Astrocyte (in vitro differentiated cells and primary cell): ENCODE results near the gene CAPRIN1. TPM values are rescaled to one million over a fixed set of nuclear protein-coding genes. Genes with fewer than 3 reads are reported as not detected.

Experiments used
- DNase-seq: peaks from one replicate; pipeline ENCODE4 v3.0.0-alpha.2; 2010; ENCODE audit warnings: low read depth
- FAIRE-seq: peaks from 2 replicates; lab custom pipeline; 2011; peaks lifted over from hg19 to GRCh38; lab: Jason Lieb, UNC
- H2AFZ ChIP-seq: 2 replicates; pipeline ENCODE4 v1.6.0; 2012; ENCODE audit warnings: low read depth, low read length, inconsistent platforms
- H3K27ac ChIP-seq: 2 replicates; pipeline ENCODE4 v1.5.1; 2011; ENCODE audit warnings: low read depth, low read length, inconsistent platforms
- H3K27me3 ChIP-seq: 2 replicates; pipeline ENCODE4 v1.6.0; 2011; ENCODE audit warnings: low read length, inconsistent platforms; ENCODE audit not compliant: insufficient read depth
- H3K36me3 ChIP-seq: 2 replicates; pipeline ENCODE4 v1.5.1; 2011; ENCODE audit warnings: low read length, inconsistent platforms; ENCODE audit not compliant: insufficient read depth
- H3K4me1 ChIP-seq: 2 replicates; pipeline ENCODE4 v1.5.1; 2011; ENCODE audit warnings: low read length, inconsistent platforms; ENCODE audit not compliant: insufficient read depth
- H3K4me2 ChIP-seq: 2 replicates; pipeline ENCODE4 v1.6.0; 2012; ENCODE audit warnings: low read length, inconsistent platforms
- H3K4me3 ChIP-seq: 2 replicates; pipeline ENCODE4 v1.5.1; 2011; ENCODE audit warnings: low read depth, mild to moderate bottlenecking, low read length, inconsistent platforms; ENCODE audit not compliant: insufficient read depth
- H3K79me2 ChIP-seq: 2 replicates; pipeline ENCODE4 v1.6.0; 2012; ENCODE audit warnings: mild to moderate bottlenecking, low read length, inconsistent platforms; ENCODE audit not compliant: insufficient read depth
- H3K9ac ChIP-seq: 2 replicates; pipeline ENCODE4 v1.6.0; 2012; ENCODE audit warnings: mild to moderate bottlenecking, low read length, inconsistent platforms
- H3K9me3 ChIP-seq: 2 replicates; pipeline ENCODE4 v1.5.1; 2012; ENCODE audit warnings: low read depth, mild to moderate bottlenecking, low read length, inconsistent platforms; ENCODE audit not compliant: insufficient read depth
- H4K20me1 ChIP-seq: 2 replicates; pipeline ENCODE4 v1.6.0; 2012; ENCODE audit warnings: low read length, inconsistent platforms; ENCODE audit not compliant: insufficient read depth
- H3K27ac Mint-ChIP-seq: one replicate; pipeline ENCODE4 v1.8.0; 2021; ENCODE audit warnings: mild to moderate bottlenecking, mixed read lengths; ENCODE audit not compliant: unreplicated experiment
- H3K27me3 Mint-ChIP-seq: one replicate; pipeline ENCODE4 v1.8.0; 2021; ENCODE audit warnings: low read depth, mixed read lengths; ENCODE audit not compliant: unreplicated experiment
- H3K36me3 Mint-ChIP-seq: one replicate; pipeline ENCODE4 v1.8.0; 2021; ENCODE audit warnings: low read depth, mixed read lengths; ENCODE audit not compliant: unreplicated experiment
- H3K4me1 Mint-ChIP-seq: one replicate; pipeline ENCODE4 v1.8.0; 2021; ENCODE audit warnings: low read depth, mixed read lengths; ENCODE audit not compliant: unreplicated experiment
- H3K4me3 Mint-ChIP-seq: one replicate; pipeline ENCODE4 v1.8.0; 2021; ENCODE audit warnings: mild to moderate bottlenecking, moderate library complexity, mixed read lengths; ENCODE audit not compliant: unreplicated experiment
- H3K9me3 Mint-ChIP-seq: one replicate; pipeline ENCODE4 v1.8.0; 2021; ENCODE audit warnings: mild to moderate bottlenecking, mixed read lengths; ENCODE audit not compliant: unreplicated experiment
- EZH2 ChIP-seq: IDR thresholded peaks from 2 replicates; pipeline ENCODE4 v1.6.1; 2012; ENCODE audit warnings: mild to moderate bottlenecking, low read length, inconsistent platforms; ENCODE audit not compliant: insufficient read depth
- total RNA-seq: library from RNA; stranded (reverse); gene quantifications from 2 replicates; pipeline ENCODE4 v1.2.1, GENCODE V29; 2021
- TF ChIP-seq, protein P1 (sequence below): IDR thresholded peaks from 2 replicates; pipeline ENCODE4 v1.5.1; 2011; ENCODE audit warnings: low read depth, mild to moderate bottlenecking, inconsistent platforms, low read length, moderate library complexity; ENCODE audit not compliant: insufficient read depth

Gene CAPRIN1
- total RNA-seq, 1 donor from 2014 or later, result 309 TPM

DNA sequence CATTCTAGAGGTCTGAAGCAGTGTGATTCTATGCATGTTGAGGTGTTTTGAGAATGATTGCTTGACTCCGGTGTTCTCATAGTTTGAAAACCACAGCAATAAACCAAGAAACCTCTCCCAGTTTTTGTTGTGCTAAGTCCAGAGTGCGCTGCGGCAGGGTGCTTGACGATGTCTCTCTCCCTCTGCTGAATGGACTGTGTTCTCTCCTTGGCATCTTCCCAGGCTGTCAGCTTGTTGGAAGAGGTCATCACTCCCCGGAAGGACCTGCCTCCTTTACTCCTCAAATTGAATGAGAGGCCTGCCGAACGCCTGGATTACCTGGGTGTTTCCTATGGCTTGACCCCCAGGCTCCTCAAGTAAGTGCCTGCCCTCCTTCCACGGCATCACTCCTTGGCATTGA lies 84.9 kb downstream of the CAPRIN1 start:
- H3K36me3 Mint-ChIP-seq, result peaks cover 36% of the 10 kb centered on the region
- DNase-seq (peak; percentile 15), FAIRE-seq (no peak)
- peaks cover 70% of the 10 kb centered on the region for H3K36me3 ChIP-seq
- H3K9me3 Mint-ChIP-seq, result no peaks in the 10 kb centered on the region
- no peak overlapping the region for H3K27ac ChIP-seq
- no peak overlapping the region for H3K9ac ChIP-seq
- TF ChIP-seq, protein P1, sequence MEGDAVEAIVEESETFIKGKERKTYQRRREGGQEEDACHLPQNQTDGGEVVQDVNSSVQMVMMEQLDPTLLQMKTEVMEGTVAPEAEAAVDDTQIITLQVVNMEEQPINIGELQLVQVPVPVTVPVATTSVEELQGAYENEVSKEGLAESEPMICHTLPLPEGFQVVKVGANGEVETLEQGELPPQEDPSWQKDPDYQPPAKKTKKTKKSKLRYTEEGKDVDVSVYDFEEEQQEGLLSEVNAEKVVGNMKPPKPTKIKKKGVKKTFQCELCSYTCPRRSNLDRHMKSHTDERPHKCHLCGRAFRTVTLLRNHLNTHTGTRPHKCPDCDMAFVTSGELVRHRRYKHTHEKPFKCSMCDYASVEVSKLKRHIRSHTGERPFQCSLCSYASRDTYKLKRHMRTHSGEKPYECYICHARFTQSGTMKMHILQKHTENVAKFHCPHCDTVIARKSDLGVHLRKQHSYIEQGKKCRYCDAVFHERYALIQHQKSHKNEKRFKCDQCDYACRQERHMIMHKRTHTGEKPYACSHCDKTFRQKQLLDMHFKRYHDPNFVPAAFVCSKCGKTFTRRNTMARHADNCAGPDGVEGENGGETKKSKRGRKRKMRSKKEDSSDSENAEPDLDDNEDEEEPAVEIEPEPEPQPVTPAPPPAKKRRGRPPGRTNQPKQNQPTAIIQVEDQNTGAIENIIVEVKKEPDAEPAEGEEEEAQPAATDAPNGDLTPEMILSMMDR, result no peak
- TF ChIP-seq EZH2, result no peak
- H3K27ac Mint-ChIP-seq, result no peak overlapping the region
- no peak overlapping the region for H3K4me3 Mint-ChIP-seq
- no peaks in the 10 kb centered on the region for H3K79me2 ChIP-seq
- no peaks in the 10 kb centered on the region for H3K27me3 ChIP-seq
- peaks cover 30% of the 10 kb centered on the region for H4K20me1 ChIP-seq
- no peak overlapping the region for H3K4me3 ChIP-seq
- no peak overlapping the region for H3K4me2 ChIP-seq
- H3K4me1 ChIP-seq, result no peaks in the 10 kb centered on the region
- no peaks in the 10 kb centered on the region for H3K27me3 Mint-ChIP-seq
- no peaks in the 10 kb centered on the region for H3K9me3 ChIP-seq
- no peak overlapping the region for H2AFZ ChIP-seq
- no peaks in the 10 kb centered on the region for H3K4me1 Mint-ChIP-seq

DNA sequence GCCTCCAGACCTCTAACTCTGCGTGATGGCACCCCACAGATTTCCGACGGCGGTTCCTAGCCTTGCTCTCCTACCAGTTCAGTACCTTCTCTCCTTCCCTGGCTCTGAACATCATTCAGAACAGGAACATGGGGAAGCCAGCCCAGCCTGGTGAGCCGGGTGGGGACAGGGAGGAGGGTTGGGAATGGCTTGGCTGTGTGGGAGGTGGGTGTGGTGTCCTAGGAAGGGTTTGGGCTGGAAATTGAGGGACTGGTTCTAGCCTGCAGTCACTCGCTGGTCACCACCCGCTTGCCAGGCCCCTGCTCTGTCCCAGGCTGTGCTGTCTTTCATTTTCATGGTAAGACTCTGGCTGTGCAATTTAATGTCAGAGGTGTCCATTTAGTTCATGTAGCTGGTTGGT lies 87.8 kb downstream of the CAPRIN1 start:
- peaks cover 25% of the 10 kb centered on the region for H4K20me1 ChIP-seq
- no peaks in the 10 kb centered on the region for H3K9me3 Mint-ChIP-seq
- peaks cover 39% of the 10 kb centered on the region for H3K36me3 Mint-ChIP-seq
- no peaks in the 10 kb centered on the region for H3K9me3 ChIP-seq
- no peak overlapping the region for H3K9ac ChIP-seq
- no peak overlapping the region for H3K4me2 ChIP-seq
- H3K27me3 ChIP-seq, result no peaks in the 10 kb centered on the region
- no peaks in the 10 kb centered on the region for H3K79me2 ChIP-seq
- DNase-seq (no peak), FAIRE-seq (no peak)
- H3K4me3 ChIP-seq, result no peak overlapping the region
- no peak overlapping the region for H3K27ac Mint-ChIP-seq
- no peak for TF ChIP-seq EZH2
- TF ChIP-seq, protein P1, result no peak
- peaks cover 2% of the 10 kb centered on the region for H3K4me1 Mint-ChIP-seq
- no peak overlapping the region for H3K4me3 Mint-ChIP-seq
- no peaks in the 10 kb centered on the region for H3K4me1 ChIP-seq
- no peak overlapping the region for H3K27ac ChIP-seq
- no peaks in the 10 kb centered on the region for H3K27me3 Mint-ChIP-seq
- H2AFZ ChIP-seq, result no peak overlapping the region
- peaks cover 74% of the 10 kb centered on the region for H3K36me3 ChIP-seq

DNA sequence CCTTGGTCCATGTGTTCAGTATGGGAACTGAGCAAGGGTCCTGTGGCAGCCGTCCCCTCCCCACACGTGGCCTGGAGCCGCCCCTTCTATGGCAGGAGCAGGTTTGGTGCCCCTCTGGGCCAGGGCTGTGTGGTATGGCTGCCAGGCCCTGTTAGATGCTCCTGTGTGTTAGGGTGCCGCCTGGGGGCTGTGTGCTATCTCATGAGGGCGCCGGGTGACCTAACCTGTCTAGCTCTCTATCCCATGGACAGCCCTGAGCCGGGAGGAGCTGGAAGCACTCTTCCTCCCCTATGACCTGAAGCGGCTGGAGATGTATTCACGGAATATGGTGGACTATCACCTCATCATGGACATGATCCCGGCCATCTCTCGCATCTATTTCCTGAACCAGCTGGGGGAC lies 88.6 kb downstream of the CAPRIN1 start:
- H3K36me3 Mint-ChIP-seq, result peaks cover 36% of the 10 kb centered on the region
- Histone ChIP-seq H3K79me2 (no peaks in the 10 kb centered on the region), H4K20me1 (peaks cover 25% of the 10 kb centered on the region), H3K4me2 (no peak overlapping the region), H3K9ac (no peak overlapping the region), H3K4me3 (no peak overlapping the region), H3K4me1 (no peaks in the 10 kb centered on the region), H3K36me3 (peaks cover 74% of the 10 kb centered on the region), H3K27ac (no peak overlapping the region), H3K27me3 (no peaks in the 10 kb centered on the region), H3K9me3 (no peaks in the 10 kb centered on the region), H2AFZ (no peak overlapping the region)
- FAIRE-seq (no peak), DNase-seq (no peak)
- no peaks in the 10 kb centered on the region for H3K27me3 Mint-ChIP-seq
- H3K27ac Mint-ChIP-seq, result no peak overlapping the region
- H3K9me3 Mint-ChIP-seq, result no peaks in the 10 kb centered on the region
- TF ChIP-seq, protein P1, result no peak
- no peak for TF ChIP-seq EZH2
- H3K4me3 Mint-ChIP-seq, result no peak overlapping the region
- peaks cover 2% of the 10 kb centered on the region for H3K4me1 Mint-ChIP-seq
